GM18909 (cell line): Measurements from ENCODE around the gene VAV2.
"Not testable (repeated sequence)": the region's sequence is repeated elsewhere in the genome, so short reads cannot be mapped to it uniquely, and the experiment has no call there.

Source experiments
- ATAC-seq: cut with Tn5 transposase; IDR thresholded peaks from one replicate; pipeline ENCODE4 v1.9.1; 2021; ENCODE audit warnings: mild to moderate bottlenecking; ENCODE audit not compliant: unreplicated experiment, poor library complexity

Gene VAV2

GRCh38 chr9:133779081-133779480, 213.0 kb downstream of the VAV2 start:
- ATAC-seq = no peak

DNA sequence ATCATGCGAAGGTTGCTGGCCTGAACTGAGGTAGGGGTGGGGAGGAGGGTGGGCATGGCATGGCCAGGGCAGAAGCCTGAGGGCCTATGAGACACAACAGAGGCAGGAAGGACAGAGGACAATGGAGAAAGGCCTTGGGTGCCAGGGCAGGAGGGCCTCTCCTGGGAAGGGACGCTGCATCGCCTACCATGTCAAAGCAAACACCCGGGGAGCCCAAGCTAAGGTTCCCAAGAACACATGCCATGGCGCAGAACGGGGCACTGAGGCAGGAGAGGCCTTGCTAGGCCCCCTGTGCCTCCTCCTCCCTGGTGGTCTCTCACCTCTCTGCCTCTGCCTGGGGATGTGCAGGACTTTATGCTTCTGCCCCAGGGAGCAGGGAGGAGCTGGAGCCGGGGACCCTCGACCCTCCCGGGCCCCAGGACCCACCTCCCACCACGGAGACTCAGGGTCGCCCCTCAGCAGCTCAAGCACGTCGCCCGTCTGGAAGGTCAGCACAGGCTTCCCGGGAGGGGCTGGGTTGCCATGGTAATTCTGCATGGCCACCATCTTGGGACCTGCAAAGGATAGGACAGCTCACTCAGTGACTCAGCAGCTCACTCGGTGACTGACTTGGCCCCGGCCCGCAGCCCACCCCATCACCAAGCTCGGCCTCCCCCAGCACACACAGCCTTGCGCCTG, 213.6 kb downstream of the VAV2 start:
- no peak for ATAC-seq

GRCh38 chr9:133777871-133778270, 214.3 kb downstream of the VAV2 start:
- no peak for ATAC-seq

DNA sequence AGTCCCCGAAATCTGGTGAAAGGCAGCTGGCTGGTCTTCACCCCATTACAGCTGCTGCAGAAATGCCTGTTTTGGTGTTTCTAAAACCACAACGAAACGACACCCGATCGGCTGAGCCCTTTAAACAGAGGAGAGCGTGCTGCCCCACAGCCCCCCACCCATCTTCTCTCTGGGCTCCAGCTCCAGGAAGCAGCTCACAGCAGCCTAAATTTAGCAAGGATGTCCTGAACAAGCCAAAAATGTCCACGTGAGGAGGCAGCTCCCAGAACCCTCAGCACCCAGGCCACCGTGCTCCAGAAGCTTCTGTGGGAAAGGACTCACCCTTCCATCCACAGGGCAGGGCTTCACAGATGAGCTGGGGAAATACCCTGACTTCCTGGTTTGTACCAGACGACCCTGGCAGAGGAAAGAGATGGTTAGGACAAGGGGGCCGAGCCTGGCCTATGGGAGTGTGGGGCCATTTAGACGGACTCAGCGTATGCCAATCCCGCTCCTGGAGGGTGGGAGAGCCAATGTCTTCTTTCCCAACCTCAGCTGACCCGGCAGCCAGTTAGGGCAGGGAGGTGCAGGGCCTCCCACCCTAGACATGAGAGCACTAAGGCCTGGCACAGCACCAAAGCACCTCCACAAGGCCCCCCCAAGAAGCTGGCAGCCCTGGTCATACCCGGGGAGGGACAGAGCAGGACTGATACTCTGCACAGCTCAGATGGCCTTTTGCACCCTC, 214.9 kb downstream of the VAV2 start:
- ATAC-seq = no peak

- ATAC-seq = no peak
Measured at GRCh38 chr9:133775951-133776905, 215.9 kb downstream of the VAV2 start.

DNA sequence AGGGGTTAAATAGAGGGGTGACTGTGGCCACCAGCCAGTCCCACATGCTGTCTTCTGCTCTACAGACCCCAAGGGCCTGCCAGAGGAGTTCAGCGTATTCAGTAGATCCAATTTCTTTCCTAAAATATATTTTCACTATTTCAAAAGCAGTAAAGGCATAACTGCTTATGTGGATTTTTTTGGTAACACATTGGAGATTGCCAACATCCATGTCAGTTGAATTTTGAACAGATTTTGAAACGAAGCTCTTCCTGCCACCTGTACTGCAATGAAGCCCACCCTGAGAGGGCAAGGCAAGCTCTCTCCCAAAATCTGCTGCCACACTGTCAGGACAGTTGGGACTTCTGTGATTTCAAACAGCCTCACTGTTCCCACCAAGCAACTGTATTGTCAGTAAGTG, 216.8 kb downstream of the VAV2 start:
- no peak for ATAC-seq

DNA sequence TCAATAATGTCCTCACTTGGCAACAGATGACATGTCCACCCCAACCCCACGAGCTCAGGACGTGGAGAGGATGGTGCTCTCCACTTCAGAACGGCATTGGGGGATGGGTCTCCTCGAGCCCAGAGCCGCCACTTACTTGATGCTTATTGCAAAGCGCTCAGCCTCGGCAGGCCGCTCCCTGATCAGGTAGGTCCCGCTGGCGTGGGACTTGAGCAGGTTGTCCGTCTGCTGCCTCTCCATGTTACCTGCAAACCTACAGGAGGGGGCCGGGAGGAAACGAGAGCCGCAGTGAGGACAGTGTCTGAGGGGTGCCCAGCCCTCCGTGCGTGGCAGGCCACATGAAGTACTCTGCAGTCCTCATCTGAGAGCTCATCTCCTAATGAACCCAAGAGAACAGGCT, 217.3 kb downstream of the VAV2 start:
- no peak for ATAC-seq

DNA sequence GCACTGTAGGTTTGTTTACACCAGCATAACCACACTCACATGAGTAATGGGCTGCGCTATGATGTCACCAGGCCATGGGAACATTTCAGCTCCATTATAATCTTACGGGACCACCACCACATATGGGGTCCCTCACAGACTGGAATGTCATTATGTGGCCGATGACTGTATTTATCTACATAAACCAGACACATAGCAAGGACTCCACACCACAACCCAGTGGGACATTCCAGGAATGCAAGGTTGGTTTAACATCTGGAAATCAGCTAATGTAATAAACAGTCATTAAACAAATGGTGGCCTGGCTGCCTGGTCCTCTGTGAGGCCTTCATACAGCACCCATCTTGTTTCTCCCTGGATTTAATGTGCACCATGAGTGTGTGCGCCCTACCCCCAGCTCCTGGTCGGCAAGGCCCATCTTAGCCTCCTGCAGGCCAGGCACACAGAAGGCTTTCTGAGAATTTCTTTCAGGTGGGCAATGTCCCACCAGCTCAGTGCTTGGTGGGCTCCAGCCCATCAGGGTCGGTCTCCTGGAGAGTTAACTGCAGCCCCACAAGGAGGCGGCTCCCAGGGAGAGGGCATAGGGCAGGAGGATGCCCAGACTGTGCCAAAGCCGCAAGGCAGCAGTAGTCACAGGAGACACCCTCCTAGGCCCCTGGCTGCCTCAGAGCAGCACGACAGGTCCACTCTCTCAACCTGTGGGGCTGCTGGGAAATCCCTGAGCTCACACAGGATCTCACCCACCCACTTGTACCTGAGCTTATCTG, 218.1 kb downstream of the VAV2 start:
- no peak for ATAC-seq

- no peak for ATAC-seq
Measured at GRCh38 chr9:133772581-133772980, 219.5 kb downstream of the VAV2 start.

GRCh38 chr9:133771486-133772482, 220.3 kb downstream of the VAV2 start:
- no peak for ATAC-seq

DNA sequence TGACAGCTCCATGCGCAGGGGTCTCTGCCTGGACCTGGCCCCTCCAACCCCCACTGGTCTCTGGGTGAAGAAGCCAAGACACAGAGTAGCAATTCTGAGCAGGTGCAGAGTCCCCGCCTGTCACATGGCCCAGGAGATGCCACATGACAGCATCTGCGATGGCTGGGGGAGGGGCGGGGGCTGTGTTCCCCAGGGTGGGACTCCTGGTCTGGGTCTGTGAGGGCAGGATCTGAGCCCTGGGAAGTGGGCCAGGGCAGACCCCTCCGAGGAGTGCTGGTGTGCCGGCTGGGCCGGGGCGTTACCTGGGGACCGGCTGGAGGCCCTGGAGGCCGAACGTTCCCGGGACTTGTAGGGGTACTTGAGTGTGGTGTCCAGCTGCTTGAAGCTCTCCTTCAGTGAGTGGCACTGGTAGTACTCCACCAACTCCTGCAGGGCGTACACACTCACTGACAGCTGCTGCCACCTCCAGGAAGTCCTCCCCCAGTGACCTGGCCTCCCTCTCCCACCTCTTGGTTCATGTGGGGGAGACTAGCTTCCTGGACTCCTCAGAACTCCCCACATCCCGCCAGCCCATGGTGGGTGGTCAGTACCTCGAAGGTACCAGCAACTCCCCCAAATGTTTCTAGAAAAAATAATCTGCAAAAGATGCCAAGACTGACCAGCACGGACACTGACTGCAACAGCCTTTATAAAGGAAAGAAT, 221.9 kb downstream of the VAV2 start:
- ATAC-seq = no peak

DNA sequence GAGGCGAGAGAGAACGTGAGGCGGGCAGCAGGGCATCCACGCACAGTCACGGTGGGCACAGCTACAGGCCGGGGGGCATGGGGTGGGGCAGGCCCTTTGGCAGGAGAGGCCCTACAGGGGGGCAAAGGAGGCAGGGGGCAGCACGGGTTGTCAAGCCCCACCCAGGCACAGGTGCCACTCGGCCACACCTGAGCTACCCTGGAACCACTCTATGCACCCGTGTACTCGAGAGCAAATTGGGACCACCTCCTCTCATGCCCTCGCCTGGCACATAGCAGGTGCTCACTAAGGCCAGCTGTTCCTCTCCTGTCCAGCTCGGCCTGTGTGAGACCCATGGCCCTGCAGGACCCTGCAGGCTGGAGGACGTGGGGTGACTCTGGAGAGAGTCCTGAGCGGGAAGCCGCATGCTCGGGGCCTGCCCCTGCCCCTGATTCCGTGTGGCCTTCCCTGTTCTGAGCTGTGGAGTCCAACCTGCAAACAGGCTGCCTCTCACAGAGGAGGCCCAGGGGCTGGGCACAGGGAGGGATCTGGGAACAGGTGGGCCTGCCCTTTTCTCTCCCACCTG, 222.5 kb downstream of the VAV2 start:
- no peak for ATAC-seq

DNA sequence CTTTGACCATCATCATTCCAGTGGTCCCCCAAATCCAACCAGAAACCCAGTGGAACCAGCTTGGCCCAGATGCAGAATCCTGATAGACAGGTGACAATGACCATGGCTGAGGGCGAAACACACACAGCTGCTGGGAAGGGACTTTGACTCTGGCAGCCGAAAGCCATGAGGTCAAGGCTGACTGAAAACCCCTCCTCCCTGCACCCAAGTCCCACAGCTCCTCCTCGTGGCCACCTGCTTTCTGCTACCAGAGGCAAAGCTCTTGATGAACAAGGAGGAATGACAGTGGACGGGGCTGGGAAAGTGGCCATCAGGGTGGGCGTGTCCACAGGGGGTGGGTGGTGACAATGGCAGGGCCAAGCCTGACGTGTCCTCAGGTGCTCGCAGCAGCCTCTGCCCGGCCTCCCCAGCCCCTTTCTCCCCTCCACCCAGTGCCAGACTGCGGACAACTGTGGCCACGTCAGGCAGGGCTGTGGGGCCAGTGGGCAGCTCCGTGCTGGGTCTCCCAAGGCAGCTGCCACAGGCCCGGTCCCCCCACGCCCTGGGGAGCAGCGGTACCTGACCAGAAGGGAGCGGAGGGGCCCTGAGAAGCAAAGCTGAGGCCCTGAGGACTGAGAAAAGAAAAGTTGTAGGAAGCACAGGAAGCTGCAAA, 223.1 kb downstream of the VAV2 start:
- ATAC-seq = no peak

DNA sequence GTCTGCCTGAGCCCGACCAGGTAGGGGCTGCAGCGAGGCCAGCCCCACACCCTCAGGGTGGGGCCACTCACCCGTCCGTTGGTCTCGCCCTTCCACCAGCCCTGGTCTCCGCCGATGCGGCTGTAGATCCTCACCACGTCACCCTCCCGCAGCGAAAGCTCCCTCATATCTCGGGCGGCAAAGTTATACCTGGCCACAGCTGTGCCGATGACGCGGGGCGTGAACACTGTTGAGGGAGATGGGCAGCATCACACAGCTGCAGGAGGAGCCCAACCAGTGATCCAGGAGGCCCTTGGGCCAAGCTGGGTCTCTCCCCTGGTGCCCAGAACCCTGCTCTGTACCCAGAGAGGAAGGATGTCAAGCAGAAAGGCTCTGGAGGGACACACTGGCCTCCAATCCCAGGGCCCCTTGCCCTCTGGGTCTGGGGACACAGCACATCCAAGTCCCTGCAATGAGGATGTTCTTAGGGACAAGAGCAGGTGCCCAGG, 223.7 kb downstream of the VAV2 start:
- ATAC-seq = no peak

GRCh38 chr9:133767625-133768024, 224.5 kb downstream of the VAV2 start:
- ATAC-seq = no peak

GRCh38 chr9:133767008-133767407, 225.1 kb downstream of the VAV2 start:
- no peak for ATAC-seq

GRCh38 chr9:133766234-133766633, 225.9 kb downstream of the VAV2 start:
- ATAC-seq = not testable (repeated sequence)
